Gastrocnemius medialis (tissue), 4 donors: ENCODE measurements around the gene ARHGEF37. TPM values are rescaled to one million over a fixed set of nuclear protein-coding genes. Genes with fewer than 3 reads are reported as not detected.

Experiments
- ATAC-seq, 2 donors: fragments of 150-250 bp; one replicate each; pipeline ENCODE4 v1.9.1; 2016
- DNase-seq, 2 donors: peaks; one replicate each; pipeline ENCODE4 v3.0.0-alpha.2; 2019
- H3K27ac ChIP-seq, 4 donors: fragments of 200-600 bp; sonication (generic); 1 replicate in 1 of 4; 2 replicates in 3 of 4; pipeline ENCODE4 v1.5.1; 2016 to 2018; ENCODE audit warnings: mild to moderate bottlenecking in 2 of 4, moderate library complexity in 1 of 4
- H3K27me3 ChIP-seq, 3 donors: fragments of 200-600 bp; sonication (generic) in 2 of 3; 1 replicate in 1 of 3; 2 replicates in 2 of 3; pipeline versions ENCODE4 v1.5.1 to v1.6.0; 2016 to 2019; ENCODE audit warnings: mild to moderate bottlenecking in 1 of 3, moderate library complexity in 1 of 3
- H3K36me3 ChIP-seq, 2 donors: fragments of 200-600 bp; sonication (generic) in 1 of 2; one replicate each; pipeline ENCODE4 v1.5.1; 2017 to 2018
- H3K4me1 ChIP-seq, 2 donors: fragments of 200-600 bp; sonication (generic) in 1 of 2; one replicate each; pipeline ENCODE4 v1.5.1; 2016 to 2017; ENCODE audit warnings: mild to moderate bottlenecking in 2 of 2
- H3K4me3 ChIP-seq, 4 donors: fragments of 200-600 bp; sonication (generic) in 3 of 4; 1 replicate in 1 of 4; 2 replicates in 3 of 4; pipeline ENCODE4 v1.5.1; 2016 to 2019; ENCODE audit warnings: mild to moderate bottlenecking in 2 of 4
- H3K9me3 ChIP-seq, 3 donors: fragments of 200-600 bp; sonication (generic) in 2 of 3; 1 replicate in 1 of 3; 2 replicates in 2 of 3; pipeline ENCODE4 v1.5.1; 2016 to 2019
- POLR2A ChIP-seq, 2 donors: fragments of 450-650 bp; IDR thresholded peaks; one replicate each; pipeline ENCODE4 v1.6.1; 2017; ENCODE audit warnings: antibody characterized with exemption in 2 of 2, mild to moderate bottlenecking in 2 of 2, moderate library complexity in 2 of 2
- in situ Hi-C, 4 donors: fragments of 200-750 bp; cut with MboI; loops; one replicate each; pipeline versions ENCODE4 v1.15.0 to v1.8.0; 2017; ENCODE audit warnings: low sequenced_read_pairs in 4 of 4
- intact Hi-C: fragments of 100-400 bp; cut with DNase I; formaldehyde crosslinking; loops from one replicate; pipeline ENCODE4 v1.15.1; 2023; ENCODE audit warnings: low total_unique reads
- total RNA-seq, 4 donors: library from RNA; depleted of rRNA; stranded (reverse); fragments of >200 nt; gene quantifications; one replicate each; pipeline versions ENCODE4 v1.1.0 to v1.2.3, GENCODE V29; 2016
- TF ChIP-seq, protein P1 (sequence below), 5 experiments: fragments of 450-650 bp in 3 of 5; fragments of 200-600 bp in 2 of 5; sonication (generic) in 2 of 5; IDR thresholded peaks in 4 of 5; conservative IDR thresholded peaks in 1 of 5; 1 replicate in 4 of 5; 2 replicates in 1 of 5; pipeline ENCODE4 v1.5.1; 2016 to 2019; ENCODE audit warnings: antibody characterized with exemption in 5 of 5, mild to moderate bottlenecking in 3 of 5, moderate library complexity in 3 of 5

ARHGEF37 gene
- total RNA-seq, 4 donors from 2014 or later: 9.5 to 28.6 (median 21.0) TPM

DNA sequence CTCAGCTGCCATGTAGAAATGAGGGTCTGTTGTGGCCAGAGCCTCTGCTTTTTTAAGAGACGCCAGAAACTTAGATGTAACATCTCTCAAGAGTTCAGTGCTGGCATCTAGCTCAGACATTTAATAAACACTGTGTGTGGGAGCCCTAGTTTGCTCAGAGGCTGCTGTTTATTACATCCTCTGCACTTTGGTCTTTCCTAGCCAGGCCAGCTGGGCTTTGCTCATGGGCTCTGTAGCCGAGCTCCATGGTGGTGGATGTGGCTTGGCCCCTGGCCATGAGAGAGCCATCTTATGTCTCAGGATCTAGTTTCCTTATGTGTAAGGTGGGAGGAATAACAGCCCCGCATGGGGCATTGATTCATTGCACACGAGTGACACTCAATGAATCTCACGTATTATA is 30.0 kb downstream of the ARHGEF37 start:
- in situ Hi-C loops (no loop called here), intact Hi-C loops (no loop called here)
- ATAC-seq (peak in 1 of 2 donors; percentile 24), DNase-seq (no peak)
- H3K9me3 ChIP-seq: no peaks in the 10 kb centered on the region
- TF ChIP-seq POLR2A (IDR thresholded peaks at IDR 0.05): no peak
- TF ChIP-seq, protein P1, sequence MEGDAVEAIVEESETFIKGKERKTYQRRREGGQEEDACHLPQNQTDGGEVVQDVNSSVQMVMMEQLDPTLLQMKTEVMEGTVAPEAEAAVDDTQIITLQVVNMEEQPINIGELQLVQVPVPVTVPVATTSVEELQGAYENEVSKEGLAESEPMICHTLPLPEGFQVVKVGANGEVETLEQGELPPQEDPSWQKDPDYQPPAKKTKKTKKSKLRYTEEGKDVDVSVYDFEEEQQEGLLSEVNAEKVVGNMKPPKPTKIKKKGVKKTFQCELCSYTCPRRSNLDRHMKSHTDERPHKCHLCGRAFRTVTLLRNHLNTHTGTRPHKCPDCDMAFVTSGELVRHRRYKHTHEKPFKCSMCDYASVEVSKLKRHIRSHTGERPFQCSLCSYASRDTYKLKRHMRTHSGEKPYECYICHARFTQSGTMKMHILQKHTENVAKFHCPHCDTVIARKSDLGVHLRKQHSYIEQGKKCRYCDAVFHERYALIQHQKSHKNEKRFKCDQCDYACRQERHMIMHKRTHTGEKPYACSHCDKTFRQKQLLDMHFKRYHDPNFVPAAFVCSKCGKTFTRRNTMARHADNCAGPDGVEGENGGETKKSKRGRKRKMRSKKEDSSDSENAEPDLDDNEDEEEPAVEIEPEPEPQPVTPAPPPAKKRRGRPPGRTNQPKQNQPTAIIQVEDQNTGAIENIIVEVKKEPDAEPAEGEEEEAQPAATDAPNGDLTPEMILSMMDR (IDR thresholded peaks at IDR 0.05 in 4 of 5, conservative IDR thresholded peaks at IDR 0.05 in 1 of 5): no peak
- peak overlapping the region; percentile 5 to 54 (median 28) for H3K27ac ChIP-seq
- peaks cover 11 to 32% of the 10 kb centered on the region in 2 donors for H3K4me1 ChIP-seq
- H3K36me3 ChIP-seq: peaks cover 0 to 11% of the 10 kb centered on the region in 2 donors
- no peak overlapping the region for H3K4me3 ChIP-seq
- H3K27me3 ChIP-seq: no peaks in the 10 kb centered on the region

DNA sequence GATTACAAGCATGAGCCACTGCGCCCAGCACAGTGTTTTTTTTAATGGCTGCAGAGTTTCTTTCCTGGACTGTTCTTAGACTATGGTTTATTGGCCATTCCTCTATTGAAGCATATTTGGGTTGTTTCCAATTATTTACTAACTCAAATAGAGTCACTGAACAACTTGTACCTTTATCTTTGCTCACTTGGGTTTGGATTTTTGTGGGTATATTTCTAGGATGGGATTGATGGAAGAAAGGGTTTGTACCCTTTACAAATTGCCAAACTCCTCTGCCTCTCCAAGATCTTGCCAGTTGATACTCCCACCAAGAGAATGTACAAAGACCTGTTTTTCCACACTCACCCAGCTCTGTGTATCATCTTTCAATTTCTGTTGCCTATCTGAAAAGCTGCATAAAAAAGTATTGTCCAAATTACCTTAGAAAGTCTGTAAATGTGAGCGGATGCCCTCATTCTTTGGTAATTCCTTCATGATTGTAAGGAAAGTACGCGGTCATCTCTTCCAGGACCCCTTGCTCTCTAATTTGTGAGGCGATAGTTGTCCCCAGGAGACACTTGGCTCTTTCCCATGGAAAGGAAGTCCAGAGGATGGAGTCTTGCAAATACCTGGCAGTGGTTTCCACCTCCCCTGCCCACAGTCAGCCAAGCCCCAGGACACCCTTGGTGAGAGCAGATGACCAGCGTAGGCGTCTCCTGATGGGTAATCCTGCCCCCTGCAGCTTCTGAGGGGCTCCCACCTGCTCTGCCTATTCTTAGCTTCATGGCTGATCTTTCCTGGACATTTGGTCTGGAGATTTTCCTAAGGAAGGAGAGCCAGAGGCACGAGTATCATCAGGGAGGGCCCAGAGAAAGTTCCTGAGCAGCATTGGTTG is 33.0 kb downstream of the ARHGEF37 start:
- H3K4me3 ChIP-seq: no peak overlapping the region
- peaks cover 7 to 23% of the 10 kb centered on the region in 2 donors for H3K4me1 ChIP-seq
- ATAC-seq: peak in 1 of 2 donors; percentile 22
- intact Hi-C loops: no loop called here
- peak overlapping the region in 1 of 4 donors; percentile 30 for H3K27ac ChIP-seq
- TF ChIP-seq POLR2A (IDR thresholded peaks at IDR 0.05): no peak
- TF ChIP-seq, protein P1 (IDR thresholded peaks at IDR 0.05 in 4 of 5, conservative IDR thresholded peaks at IDR 0.05 in 1 of 5): no peak
- H3K36me3 ChIP-seq: peaks cover 0 to 21% of the 10 kb centered on the region in 2 donors
- no peaks in the 10 kb centered on the region for H3K27me3 ChIP-seq
- in situ Hi-C loops: no loop called here
- no peaks in the 10 kb centered on the region for H3K9me3 ChIP-seq
- no peak for DNase-seq

DNA sequence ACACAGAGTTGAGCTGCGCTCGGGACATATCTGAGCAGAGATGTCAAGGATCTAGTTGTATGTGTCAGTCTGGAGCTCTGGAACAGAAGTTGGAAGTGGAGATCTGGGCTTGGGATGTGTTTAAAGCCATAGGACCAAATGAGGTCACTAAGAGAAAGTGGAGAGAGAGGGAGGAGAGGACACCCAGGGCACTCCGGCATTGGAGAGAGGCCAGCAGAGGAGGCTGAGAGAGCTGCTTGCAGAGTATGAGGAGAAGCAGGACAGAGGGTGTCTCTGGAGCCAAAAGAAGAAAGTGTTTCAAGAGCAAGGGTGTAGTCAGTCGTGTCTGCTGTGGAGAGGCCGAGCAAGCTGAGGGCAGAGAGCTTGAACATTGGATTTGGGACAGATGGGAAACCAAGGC is 34.7 kb downstream of the ARHGEF37 start:
- no peaks in the 10 kb centered on the region for H3K27me3 ChIP-seq
- H3K4me3 ChIP-seq: no peak overlapping the region
- in situ Hi-C loops (no loop called here), intact Hi-C loops (no loop called here)
- DNase-seq (no peak), ATAC-seq (no peak)
- H3K4me1 ChIP-seq: peaks cover 7 to 20% of the 10 kb centered on the region in 2 donors
- no peak for TF ChIP-seq POLR2A (IDR thresholded peaks at IDR 0.05)
- TF ChIP-seq, protein P1 (IDR thresholded peaks at IDR 0.05 in 4 of 5, conservative IDR thresholded peaks at IDR 0.05 in 1 of 5): no peak
- no peaks in the 10 kb centered on the region for H3K9me3 ChIP-seq
- H3K27ac ChIP-seq: peak overlapping the region in 1 of 4 donors; percentile 19
- H3K36me3 ChIP-seq: peaks cover 0 to 12% of the 10 kb centered on the region in 2 donors

DNA sequence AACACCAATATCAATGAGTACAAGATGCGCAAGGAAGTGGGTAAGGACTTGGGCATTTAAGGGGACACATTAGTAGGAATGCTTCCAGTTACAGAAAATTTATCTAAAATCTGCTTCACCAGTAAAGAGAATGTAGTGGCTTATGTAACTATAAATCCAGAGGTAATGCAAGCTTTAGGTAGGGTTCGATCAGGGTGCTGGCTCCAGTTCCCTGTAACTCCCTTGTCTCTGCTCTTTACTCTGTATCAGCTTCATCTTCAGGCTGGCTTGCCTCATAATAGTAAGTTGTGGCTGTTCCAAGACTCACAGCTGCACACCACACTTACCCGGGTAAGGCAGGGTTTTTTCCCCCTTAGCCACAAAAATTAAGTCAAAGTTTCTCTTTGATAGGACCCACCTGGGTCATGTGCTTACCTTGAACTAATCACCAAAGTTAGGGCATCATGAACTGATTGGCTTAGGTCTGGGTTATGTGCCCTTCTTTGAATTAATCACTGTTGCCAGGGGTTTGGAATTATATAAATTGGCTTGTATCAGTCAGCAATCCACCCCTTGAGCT is 35.5 kb downstream of the ARHGEF37 start:
- no peak overlapping the region for H3K27ac ChIP-seq
- H3K36me3 ChIP-seq: peaks cover 0 to 17% of the 10 kb centered on the region in 2 donors
- intact Hi-C loops: no loop called here
- DNase-seq (no peak), ATAC-seq (no peak)
- H3K9me3 ChIP-seq: no peaks in the 10 kb centered on the region
- no peak overlapping the region for H3K4me3 ChIP-seq
- H3K4me1 ChIP-seq: peaks cover 7 to 16% of the 10 kb centered on the region in 2 donors
- H3K27me3 ChIP-seq: no peaks in the 10 kb centered on the region
- in situ Hi-C loops: no loop called here
- TF ChIP-seq POLR2A (IDR thresholded peaks at IDR 0.05): no peak
- TF ChIP-seq, protein P1 (IDR thresholded peaks at IDR 0.05 in 4 of 5, conservative IDR thresholded peaks at IDR 0.05 in 1 of 5): no peak
